Measurements from ENCODE around the gene ARRDC4.

Gene ARRDC4

DNA sequence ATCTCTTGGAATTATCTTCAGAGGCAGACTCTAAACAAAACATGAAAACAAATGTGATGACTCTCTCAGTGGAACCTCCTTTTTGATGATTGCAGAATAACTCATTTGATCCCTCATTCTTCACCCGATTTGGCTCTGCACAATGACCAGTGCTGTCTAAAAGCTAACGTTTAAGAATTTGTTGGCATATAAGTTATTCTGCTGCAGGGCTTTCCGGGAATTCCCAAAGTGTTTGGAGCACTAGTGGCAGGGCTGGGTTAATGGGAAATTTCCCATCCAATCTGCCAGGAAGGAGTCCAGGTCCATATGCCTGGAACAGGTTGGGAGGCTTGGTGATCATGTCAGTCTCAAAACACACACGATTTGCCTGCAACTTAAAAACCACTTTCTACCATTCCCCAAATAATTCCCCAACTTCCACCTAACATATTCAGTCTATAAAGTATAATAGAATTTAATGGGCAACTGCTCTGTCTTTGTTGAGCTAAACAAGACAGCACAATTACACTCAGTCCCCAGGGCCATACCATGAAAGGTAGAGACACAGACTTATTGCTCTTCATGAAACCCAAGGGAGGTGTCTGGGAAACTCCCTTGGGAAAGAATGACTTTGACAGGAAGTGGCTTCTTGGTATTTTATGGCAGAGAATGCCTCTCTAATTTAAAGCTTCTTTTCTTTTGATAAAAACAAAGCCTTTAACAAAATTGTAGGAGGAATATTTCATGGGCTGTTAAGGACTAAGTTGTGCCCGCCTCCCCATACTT lies 38.0 kb downstream of the ARRDC4 start:
- no peak for DNase-seq (ENCODE audit: low read depth, low spot score)

DNA sequence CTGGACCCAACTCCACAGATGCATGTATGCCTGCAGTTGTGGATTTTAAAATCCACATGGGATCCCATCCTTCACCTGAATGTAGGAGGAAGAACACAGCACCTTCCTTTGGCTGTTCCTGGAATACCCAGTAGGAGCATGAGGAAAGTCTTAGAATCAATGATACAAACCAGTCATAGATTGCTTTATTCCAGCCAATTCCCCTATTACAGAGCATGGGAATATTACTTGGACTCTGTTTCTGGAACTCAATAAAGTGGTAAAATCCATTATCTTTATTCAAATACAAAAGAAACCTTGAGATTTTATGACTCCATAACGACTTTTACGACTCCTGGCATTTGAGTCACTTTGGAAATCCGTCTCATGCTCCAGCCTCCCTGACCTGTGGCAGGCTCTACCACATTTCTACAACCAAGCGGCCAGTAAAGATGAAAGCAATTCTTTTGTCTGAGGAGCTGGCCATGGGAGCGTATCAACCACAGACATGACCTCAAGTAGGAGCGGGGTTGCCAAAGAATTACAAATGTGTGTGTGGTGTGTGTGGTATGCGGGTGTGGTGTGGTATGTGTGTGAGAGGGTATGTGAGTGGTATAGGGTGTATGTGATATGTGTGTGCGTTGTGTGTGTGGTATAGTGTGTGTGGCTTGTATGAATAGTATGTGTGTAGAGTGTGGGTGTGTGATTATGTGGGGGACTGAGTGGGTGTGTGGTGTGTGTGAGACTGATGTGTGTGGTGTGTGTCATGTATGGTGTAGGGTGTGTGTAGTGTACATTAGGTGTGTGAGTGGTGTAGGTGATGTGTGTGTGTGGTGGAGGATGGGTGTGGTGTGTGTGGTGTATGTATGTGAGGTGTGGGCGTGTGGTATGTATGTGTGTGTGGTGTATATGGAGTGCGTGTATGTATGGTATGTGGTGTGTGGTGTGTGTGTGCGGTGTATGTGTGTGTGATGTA lies 40.0 kb downstream of the ARRDC4 start:
- DNase-seq (ENCODE audit: low read depth, low spot score) = no peak

GRCh38 chr15:98001663-98002194 lies 41.2 kb downstream of the ARRDC4 start:
- no peak for DNase-seq (ENCODE audit: low read depth, low spot score)

- no peak for DNase-seq (ENCODE audit: low read depth, low spot score)
Measured at GRCh38 chr15:98002419-98002818, 41.9 kb downstream of the ARRDC4 start.

DNA sequence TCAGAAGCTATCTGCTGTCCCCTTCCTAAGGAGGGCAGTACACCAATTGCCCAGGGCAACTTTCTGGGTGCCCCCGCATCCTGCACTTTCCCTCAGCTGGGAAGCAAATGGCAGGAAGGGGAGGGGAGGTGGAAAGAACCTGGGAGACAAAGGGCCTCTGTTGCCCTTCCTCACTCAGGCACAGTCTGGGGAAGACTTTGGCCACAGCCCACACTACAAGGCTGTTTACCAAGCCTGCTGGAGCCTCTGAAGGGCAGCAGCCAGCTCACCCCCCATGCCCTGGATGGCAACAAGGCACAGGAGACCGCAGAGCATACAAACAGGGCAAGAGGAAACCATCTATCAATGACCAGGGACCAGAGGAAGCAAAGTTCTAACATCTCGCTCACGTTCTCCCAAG lies 42.4 kb downstream of the ARRDC4 start:
- no peak for DNase-seq (ENCODE audit: low read depth, low spot score)

DNA sequence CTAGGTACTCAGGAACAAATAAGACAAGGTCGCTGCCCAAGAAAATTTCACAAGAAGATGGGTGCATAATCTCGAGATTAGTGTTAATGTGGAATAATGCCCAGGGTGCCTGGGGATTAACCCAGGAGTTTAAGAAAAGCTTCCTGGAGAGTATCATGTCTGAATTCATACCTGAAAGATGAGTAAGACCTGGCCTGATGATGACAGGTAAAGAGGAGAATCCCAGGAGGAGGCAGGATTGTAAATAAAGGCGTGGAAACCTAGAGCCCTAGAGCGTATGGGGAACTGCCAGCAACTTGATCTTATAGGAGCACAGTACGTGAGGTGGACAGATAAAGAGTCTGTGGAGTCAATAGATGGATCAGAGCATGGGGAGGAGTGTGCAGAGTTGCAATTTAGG lies 43.0 kb downstream of the ARRDC4 start:
- DNase-seq (ENCODE audit: low read depth, low spot score) = no peak

DNA sequence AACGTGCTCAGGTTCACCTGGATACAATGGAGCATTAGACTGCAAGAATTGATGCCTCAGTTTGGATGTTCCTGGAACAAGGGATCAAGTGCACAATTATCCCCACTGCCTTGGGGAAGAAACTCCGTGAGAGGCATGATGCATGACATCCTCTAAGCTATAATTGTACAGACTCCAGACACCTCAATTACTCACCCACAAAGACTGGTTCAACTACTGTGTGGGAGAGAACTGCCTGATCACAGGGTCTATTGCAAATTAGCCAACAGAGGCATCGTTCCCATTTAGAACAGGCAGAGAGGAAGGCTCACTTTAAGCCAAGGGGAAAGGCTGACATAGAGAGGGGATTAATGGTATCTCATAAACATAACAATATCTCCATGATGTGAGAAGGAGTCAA lies 43.5 kb downstream of the ARRDC4 start:
- no peak for DNase-seq (ENCODE audit: low read depth, low spot score)

- no peak for DNase-seq (ENCODE audit: low read depth, low spot score)
Measured at GRCh38 chr15:98005659-98006058, 45.2 kb downstream of the ARRDC4 start.

- no peak for DNase-seq (ENCODE audit: low read depth, low spot score)
Measured at GRCh38 chr15:98009169-98009568, 48.7 kb downstream of the ARRDC4 start.

- DNase-seq (ENCODE audit: low read depth, low spot score) = no peak
Measured at GRCh38 chr15:98009971-98010370, 49.5 kb downstream of the ARRDC4 start.

- no peak for DNase-seq (ENCODE audit: low read depth, low spot score)
Measured at GRCh38 chr15:98012354-98012753, 51.9 kb downstream of the ARRDC4 start.

DNA sequence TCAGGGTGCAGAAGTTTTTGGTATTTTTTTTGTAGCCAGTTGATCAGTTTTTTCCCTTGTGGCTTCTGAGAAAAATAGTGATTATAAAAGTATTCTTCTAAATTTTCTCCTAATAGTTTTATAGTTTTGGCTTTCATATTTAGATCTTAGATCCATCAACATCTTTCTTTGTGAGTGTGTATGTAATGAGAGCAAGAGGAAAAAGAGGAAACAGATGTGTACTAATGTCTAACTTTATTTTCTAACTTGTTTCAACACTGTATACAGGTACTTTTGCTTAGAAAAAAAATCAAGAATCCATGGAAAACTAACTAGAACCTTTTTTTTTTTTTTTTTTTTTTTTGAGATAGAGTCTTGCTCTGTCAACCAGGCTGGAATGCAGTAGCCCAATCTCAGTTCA lies 53.1 kb downstream of the ARRDC4 start:
- DNase-seq (ENCODE audit: low read depth, low spot score) = no peak

DNA sequence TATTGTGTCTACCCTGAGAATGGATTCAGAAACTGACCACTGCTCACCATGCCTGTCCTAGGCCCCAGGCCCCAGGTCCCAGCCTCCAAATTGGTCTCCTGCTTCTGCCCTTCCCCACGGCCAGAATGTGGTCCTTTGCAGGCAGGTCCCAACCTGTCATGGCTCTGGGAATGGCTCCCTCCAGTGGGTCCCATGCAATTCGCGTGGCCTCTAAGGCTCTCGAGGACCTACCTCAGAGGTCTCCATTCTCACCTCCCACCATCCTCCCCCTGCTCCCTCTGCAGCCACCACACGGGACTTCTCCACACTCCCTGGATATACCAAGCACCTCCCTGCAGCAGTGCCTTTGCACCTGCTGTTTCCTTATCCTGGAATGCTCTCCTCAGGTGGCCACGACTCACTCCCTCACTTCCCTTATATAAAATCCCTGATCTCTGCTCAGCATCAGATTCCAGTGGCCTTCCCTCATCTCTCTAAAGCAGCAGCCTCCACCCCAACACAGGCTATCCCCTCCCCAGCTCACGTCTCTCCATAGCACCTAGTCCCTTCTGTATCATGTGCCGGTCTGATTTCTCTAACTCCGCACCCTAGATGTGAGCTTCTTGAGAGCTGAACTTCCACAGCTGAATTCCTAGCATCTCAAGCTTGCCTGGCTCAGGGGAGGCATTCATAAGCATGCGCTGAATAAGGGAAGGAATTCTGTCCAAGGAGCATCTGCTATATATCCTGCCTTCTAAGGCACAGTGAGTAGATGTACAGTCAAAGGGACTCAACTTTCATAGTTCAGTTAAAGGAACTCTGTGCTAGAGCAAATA lies 56.9 kb downstream of the ARRDC4 start:
- DNase-seq (ENCODE audit: low read depth, low spot score) = no peak

DNA sequence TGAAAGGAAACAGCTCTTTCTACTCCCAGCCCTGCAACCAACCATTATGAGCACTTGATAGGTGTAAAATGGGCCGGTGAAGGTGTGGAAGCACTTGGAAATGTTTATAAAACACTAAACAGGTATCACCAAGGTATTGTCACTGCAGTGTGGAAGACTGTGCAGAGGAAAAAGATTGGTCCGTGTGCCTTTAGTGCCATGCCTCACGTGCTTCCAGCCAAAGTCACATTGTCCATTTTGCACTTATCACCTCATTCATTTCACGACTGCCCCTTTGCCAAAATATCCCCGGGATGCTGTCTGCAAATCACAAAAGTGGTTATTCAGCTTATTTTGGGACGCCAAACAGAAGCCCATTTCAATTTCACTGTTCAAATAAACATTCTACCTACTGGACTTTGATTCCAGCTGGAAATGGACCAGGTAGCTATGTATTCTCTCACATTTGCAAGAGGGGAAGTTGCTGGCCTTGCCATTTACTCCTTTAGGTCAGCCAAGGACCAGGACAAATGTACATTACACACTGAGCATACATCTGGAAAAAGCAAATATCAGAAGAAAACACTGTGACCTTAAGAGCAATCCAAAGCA lies 58.4 kb downstream of the ARRDC4 start:
- DNase-seq (ENCODE audit: low read depth, low spot score) = no peak

Measured in ELF-1 (cell line).